Fibroblast of lung (primary cell): Measurements from ENCODE around the gene CYB5A. TPM values are rescaled to one million over a fixed set of nuclear protein-coding genes. Genes with fewer than 3 reads are reported as not detected.

ENCODE experiments used
- DNase-seq, 2 donors: peaks; one replicate each; pipeline versions ENCODE4 v3.0.0 to v3.0.0-alpha.2; 2010; ENCODE audit warnings: low read depth in 2 of 2
- H2AFZ ChIP-seq: 2 replicates; pipeline ENCODE4 v1.5.1; 2012; ENCODE audit warnings: low read length, control low read depth, inconsistent platforms
- H3K27ac ChIP-seq: 2 replicates; pipeline ENCODE4 v1.5.1; 2011; ENCODE audit warnings: low read length, control low read depth; ENCODE audit not compliant: insufficient read depth
- H3K27me3 ChIP-seq: 2 replicates; pipeline ENCODE4 v1.5.1; 2011; ENCODE audit warnings: mild to moderate bottlenecking, low read length; ENCODE audit not compliant: control insufficient read depth, insufficient read depth
- H3K36me3 ChIP-seq: 2 replicates; pipeline ENCODE4 v1.5.1; 2011; ENCODE audit warnings: low read length; ENCODE audit not compliant: control insufficient read depth, insufficient read depth
- H3K4me1 ChIP-seq: 2 replicates; pipeline ENCODE4 v1.5.1; 2011; ENCODE audit warnings: low read length; ENCODE audit not compliant: control insufficient read depth, insufficient read depth; ENCODE audit errors: extremely low read depth
- H3K4me2 ChIP-seq: 2 replicates; pipeline ENCODE4 v1.5.1; 2011; ENCODE audit warnings: low read length, control low read depth; ENCODE audit not compliant: insufficient read depth; ENCODE audit errors: extremely low read depth
- H3K4me3 ChIP-seq, 4 experiments: fragments of 200-600 bp in 1 of 4; sonication (generic) in 1 of 4; replicated peaks in 1 of 4; 2 replicates each; pipeline ENCODE4 v1.5.1; 2011 to 2016; ENCODE audit warnings: low read length in 4 of 4, low read depth in 3 of 4, mild to moderate bottlenecking in 3 of 4, control low read depth in 2 of 4, inconsistent platforms in 1 of 4, mixed read lengths in 1 of 4; ENCODE audit not compliant: insufficient read depth in 1 of 4; ENCODE audit errors: control extremely low read depth in 1 of 4
- H3K79me2 ChIP-seq: 2 replicates; pipeline ENCODE4 v1.5.1; 2012; ENCODE audit warnings: mild to moderate bottlenecking, low read length, inconsistent platforms; ENCODE audit not compliant: control insufficient read depth, insufficient read depth
- H3K9ac ChIP-seq: 2 replicates; pipeline ENCODE4 v1.5.1; 2011; ENCODE audit warnings: mild to moderate bottlenecking, low read length, control low read depth; ENCODE audit not compliant: insufficient read depth
- H3K9me3 ChIP-seq: 2 replicates; pipeline ENCODE4 v1.5.1; 2012; ENCODE audit warnings: low read depth, low read length; ENCODE audit not compliant: control insufficient read depth, insufficient read depth
- H4K20me1 ChIP-seq: 2 replicates; pipeline ENCODE4 v1.5.1; 2011; ENCODE audit warnings: low read length; ENCODE audit not compliant: control insufficient read depth, insufficient read depth; ENCODE audit errors: extremely low read depth
- CTCF ChIP-seq, 2 donors: IDR thresholded peaks in 1 of 2; conservative IDR thresholded peaks in 1 of 2; 1 replicate in 1 of 2; 2 replicates in 1 of 2; pipeline ENCODE4 v1.5.1; 2011 to 2012; ENCODE audit warnings: low read length in 2 of 2, control low read depth in 1 of 2, inconsistent platforms in 1 of 2, low read depth in 1 of 2, mild to moderate bottlenecking in 1 of 2
- EZH2 ChIP-seq: IDR thresholded peaks from 2 replicates; pipeline ENCODE4 v1.5.1; 2012; ENCODE audit warnings: low read length, control low read depth, mild to moderate bottlenecking; ENCODE audit errors: missing control alignments
- polyA plus RNA-seq, 2 donors: library from polyadenylated mRNA; depleted of rRNA in 1 of 2; stranded (reverse) in 1 of 2; unstranded in 1 of 2; fragments of >200 nt; gene quantifications; 2 replicates each; pipeline ENCODE4 v1.2.1, GENCODE V29; 2011 to 2012; ENCODE audit warnings: missing spikeins in 1 of 2
- total RNA-seq: library from RNA; depleted of rRNA; stranded (reverse); fragments of >200 nt; gene quantifications from 2 replicates; pipeline ENCODE4 v1.2.1, GENCODE V29; 2014

Gene CYB5A
- total and polyA plus RNA-seq, 2 donors (not counting 1 experiment from before 2014, with no cell fraction given) = 111 to 113 TPM

- H3K79me2 ChIP-seq = no peaks in the 10 kb centered on the region
- no peak overlapping the region for H3K27ac ChIP-seq
- TF ChIP-seq CTCF (conservative IDR thresholded peaks at IDR 0.05 in 1 of 2, IDR thresholded peaks at IDR 0.05 in 1 of 2; ENCODE audit: low read depth in 1 of 2, low read length in 2 of 2) (no peak), EZH2 (no peak)
- no peak overlapping the region for H3K4me3 ChIP-seq
- H3K27me3 ChIP-seq = no peaks in the 10 kb centered on the region
- H4K20me1 ChIP-seq = no peaks in the 10 kb centered on the region
- H2AFZ ChIP-seq = no peak overlapping the region
- H3K4me1 ChIP-seq = no peaks in the 10 kb centered on the region
- no peak overlapping the region for H3K9ac ChIP-seq
- no peaks in the 10 kb centered on the region for H3K36me3 ChIP-seq
- no peak overlapping the region for H3K4me2 ChIP-seq
- no peaks in the 10 kb centered on the region for H3K9me3 ChIP-seq
- no peak for DNase-seq
Observed at GRCh38 chr18:74215863-74216262, 75.9 kb downstream of the CYB5A start.

- no peak overlapping the region for H3K4me2 ChIP-seq
- no peaks in the 10 kb centered on the region for H3K36me3 ChIP-seq
- H3K9ac ChIP-seq = no peak overlapping the region
- no peak for DNase-seq
- H3K4me1 ChIP-seq = no peaks in the 10 kb centered on the region
- no peak overlapping the region for H3K4me3 ChIP-seq
- no peak overlapping the region for H3K27ac ChIP-seq
- no peak for TF ChIP-seq EZH2
- H3K9me3 ChIP-seq = no peaks in the 10 kb centered on the region
- no peak overlapping the region for H2AFZ ChIP-seq
- H3K79me2 ChIP-seq = no peaks in the 10 kb centered on the region
- H3K27me3 ChIP-seq = no peaks in the 10 kb centered on the region
- no peaks in the 10 kb centered on the region for H4K20me1 ChIP-seq
Observed at GRCh38 chr18:74213429-74213828, 78.3 kb downstream of the CYB5A start.

GRCh38 chr18:74204526-74205152 is 87.1 kb downstream of the CYB5A start:
- no peak overlapping the region for H3K27ac ChIP-seq
- no peaks in the 10 kb centered on the region for H3K36me3 ChIP-seq
- no peak overlapping the region for H3K4me3 ChIP-seq
- no peaks in the 10 kb centered on the region for H4K20me1 ChIP-seq
- H3K9ac ChIP-seq = no peak overlapping the region
- peak in 1 of 2 donors; percentile 15 for DNase-seq
- TF ChIP-seq EZH2 (no peak), CTCF (conservative IDR thresholded peaks at IDR 0.05 in 1 of 2, IDR thresholded peaks at IDR 0.05 in 1 of 2; ENCODE audit: low read depth in 1 of 2, low read length in 2 of 2) (no peak)
- H3K9me3 ChIP-seq = no peaks in the 10 kb centered on the region
- H3K4me1 ChIP-seq = no peaks in the 10 kb centered on the region
- no peaks in the 10 kb centered on the region for H3K27me3 ChIP-seq
- H3K4me2 ChIP-seq = no peak overlapping the region
- no peak overlapping the region for H2AFZ ChIP-seq
- no peaks in the 10 kb centered on the region for H3K79me2 ChIP-seq
